ENCODE results near the gene ZNF592.

ZNF592 gene

DNA sequence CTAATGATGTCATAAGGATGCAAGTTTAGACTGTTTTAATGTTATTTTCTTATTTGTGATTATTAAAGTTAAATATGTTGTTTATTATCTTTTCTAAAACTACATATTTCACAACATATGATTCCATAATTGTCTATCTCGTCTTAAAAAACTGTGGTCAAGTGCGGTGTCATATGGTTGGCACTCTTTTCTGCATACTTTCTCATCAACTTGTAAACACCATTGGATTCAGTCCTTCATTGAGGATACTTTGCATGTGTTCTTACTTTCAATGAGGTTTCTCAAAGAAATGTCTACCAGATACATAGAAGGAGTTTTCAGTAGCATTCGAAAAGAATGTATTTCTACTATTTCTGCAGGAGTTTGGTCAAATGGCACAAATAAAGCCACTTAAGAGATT is 46.8 kb downstream of the ZNF592 start (continued):
- TF ChIP-seq ZFP69B (tag by site-specific recombination; IDR thresholded peaks at IDR 0.05) (no peak), ZNF423 (tag by site-specific recombination; IDR thresholded peaks at IDR 0.05) (no peak)
- TF ChIP-seq, protein P1, sequence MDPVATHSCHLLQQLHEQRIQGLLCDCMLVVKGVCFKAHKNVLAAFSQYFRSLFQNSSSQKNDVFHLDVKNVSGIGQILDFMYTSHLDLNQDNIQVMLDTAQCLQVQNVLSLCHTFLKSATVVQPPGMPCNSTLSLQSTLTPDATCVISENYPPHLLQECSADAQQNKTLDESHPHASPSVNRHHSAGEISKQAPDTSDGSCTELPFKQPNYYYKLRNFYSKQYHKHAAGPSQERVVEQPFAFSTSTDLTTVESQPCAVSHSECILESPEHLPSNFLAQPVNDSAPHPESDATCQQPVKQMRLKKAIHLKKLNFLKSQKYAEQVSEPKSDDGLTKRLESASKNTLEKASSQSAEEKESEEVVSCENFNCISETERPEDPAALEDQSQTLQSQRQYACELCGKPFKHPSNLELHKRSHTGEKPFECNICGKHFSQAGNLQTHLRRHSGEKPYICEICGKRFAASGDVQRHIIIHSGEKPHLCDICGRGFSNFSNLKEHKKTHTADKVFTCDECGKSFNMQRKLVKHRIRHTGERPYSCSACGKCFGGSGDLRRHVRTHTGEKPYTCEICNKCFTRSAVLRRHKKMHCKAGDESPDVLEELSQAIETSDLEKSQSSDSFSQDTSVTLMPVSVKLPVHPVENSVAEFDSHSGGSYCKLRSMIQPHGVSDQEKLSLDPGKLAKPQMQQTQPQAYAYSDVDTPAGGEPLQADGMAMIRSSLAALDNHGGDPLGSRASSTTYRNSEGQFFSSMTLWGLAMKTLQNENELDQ (tag by site-specific recombination; IDR thresholded peaks at IDR 0.05; ENCODE audit: low read depth) = no peak

DNA sequence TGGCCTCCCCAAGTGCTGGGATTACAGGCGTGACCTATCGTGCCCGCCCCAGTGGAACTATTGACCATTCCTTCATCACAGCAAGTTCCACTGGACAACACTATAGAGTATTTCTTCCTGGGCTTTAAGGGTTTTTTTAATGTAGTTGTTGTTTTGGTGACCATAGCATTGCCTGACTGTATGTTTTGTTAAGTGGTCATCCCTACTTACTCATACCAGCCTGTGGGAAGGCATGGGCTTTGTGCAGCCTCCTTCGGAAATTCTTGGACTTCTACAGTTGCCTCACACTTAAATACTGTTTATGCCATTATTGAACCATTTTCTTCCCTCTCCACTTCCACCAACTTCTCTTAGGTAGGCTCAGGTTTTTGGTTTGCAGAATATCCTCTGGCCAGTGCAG is 48.8 kb downstream of the ZNF592 start:
- ChIA-PET POLR2A (no interaction called here), CTCF (no interaction called here)
- Histone ChIP-seq H3K4me1 (ENCODE audit: control insufficient read depth, insufficient read depth, low read length) (no peaks in the 10 kb centered on the region), H3K27ac (ENCODE audit: extremely low read depth, low read depth, low read length) (no peak overlapping the region), H3K9me3 (ENCODE audit: control insufficient read depth, insufficient read depth, low read depth, low read length) (no peaks in the 10 kb centered on the region), H3K4me3 (ENCODE audit: low read depth, low read length) (no peak overlapping the region), H3K36me3 (ENCODE audit: control insufficient read depth in 2 of 2, insufficient read depth in 1 of 2, low read length in 2 of 2) (peaks cover 44 to 81% of the 10 kb centered on the region in 2 experiments)
- no peak for TF ChIP-seq ZNF302 (tag by site-specific recombination; IDR thresholded peaks at IDR 0.05; ENCODE audit: low read depth)
- no peak for TF ChIP-seq YY2 (tag by site-specific recombination; IDR thresholded peaks at IDR 0.05)
- TF ChIP-seq ZNF544 (tag by site-specific recombination; IDR thresholded peaks at IDR 0.05) = no peak
- TF ChIP-seq ZNF423 (tag by site-specific recombination; IDR thresholded peaks at IDR 0.05) = no peak
- no peak for TF ChIP-seq ZIC2 (tag by site-specific recombination; IDR thresholded peaks at IDR 0.05)
- TF ChIP-seq ZBTB48 (tag by site-specific recombination; IDR thresholded peaks at IDR 0.05) = no peak
- no peak for TF ChIP-seq ZNF16 (tag by site-specific recombination; IDR thresholded peaks at IDR 0.05; ENCODE audit: low read depth)
- no peak for TF ChIP-seq ZNF169 (tag by site-specific recombination; IDR thresholded peaks at IDR 0.05)
- no peak for TF ChIP-seq ZNF223 (tag by site-specific recombination; IDR thresholded peaks at IDR 0.05)
- TF ChIP-seq SP3 (tag by site-specific recombination; IDR thresholded peaks at IDR 0.05) = no peak
- TF ChIP-seq ZNF670 (tag by site-specific recombination; IDR thresholded peaks at IDR 0.05; ENCODE audit: low read depth) = no peak
- TF ChIP-seq ZNF114 (tag by site-specific recombination; IDR thresholded peaks at IDR 0.05) = no peak
- no peak for TF ChIP-seq ZNF391 (tag by site-specific recombination; IDR thresholded peaks at IDR 0.05; ENCODE audit: borderline replicate concordance, low read depth)
- TF ChIP-seq ZNF560 (tag by site-specific recombination; IDR thresholded peaks at IDR 0.05; ENCODE audit: borderline replicate concordance) = no peak
- TF ChIP-seq, protein P2, sequence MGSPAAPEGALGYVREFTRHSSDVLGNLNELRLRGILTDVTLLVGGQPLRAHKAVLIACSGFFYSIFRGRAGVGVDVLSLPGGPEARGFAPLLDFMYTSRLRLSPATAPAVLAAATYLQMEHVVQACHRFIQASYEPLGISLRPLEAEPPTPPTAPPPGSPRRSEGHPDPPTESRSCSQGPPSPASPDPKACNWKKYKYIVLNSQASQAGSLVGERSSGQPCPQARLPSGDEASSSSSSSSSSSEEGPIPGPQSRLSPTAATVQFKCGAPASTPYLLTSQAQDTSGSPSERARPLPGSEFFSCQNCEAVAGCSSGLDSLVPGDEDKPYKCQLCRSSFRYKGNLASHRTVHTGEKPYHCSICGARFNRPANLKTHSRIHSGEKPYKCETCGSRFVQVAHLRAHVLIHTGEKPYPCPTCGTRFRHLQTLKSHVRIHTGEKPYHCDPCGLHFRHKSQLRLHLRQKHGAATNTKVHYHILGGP (tag by site-specific recombination; IDR thresholded peaks at IDR 0.05) = no peak
- TF ChIP-seq, protein P3, sequence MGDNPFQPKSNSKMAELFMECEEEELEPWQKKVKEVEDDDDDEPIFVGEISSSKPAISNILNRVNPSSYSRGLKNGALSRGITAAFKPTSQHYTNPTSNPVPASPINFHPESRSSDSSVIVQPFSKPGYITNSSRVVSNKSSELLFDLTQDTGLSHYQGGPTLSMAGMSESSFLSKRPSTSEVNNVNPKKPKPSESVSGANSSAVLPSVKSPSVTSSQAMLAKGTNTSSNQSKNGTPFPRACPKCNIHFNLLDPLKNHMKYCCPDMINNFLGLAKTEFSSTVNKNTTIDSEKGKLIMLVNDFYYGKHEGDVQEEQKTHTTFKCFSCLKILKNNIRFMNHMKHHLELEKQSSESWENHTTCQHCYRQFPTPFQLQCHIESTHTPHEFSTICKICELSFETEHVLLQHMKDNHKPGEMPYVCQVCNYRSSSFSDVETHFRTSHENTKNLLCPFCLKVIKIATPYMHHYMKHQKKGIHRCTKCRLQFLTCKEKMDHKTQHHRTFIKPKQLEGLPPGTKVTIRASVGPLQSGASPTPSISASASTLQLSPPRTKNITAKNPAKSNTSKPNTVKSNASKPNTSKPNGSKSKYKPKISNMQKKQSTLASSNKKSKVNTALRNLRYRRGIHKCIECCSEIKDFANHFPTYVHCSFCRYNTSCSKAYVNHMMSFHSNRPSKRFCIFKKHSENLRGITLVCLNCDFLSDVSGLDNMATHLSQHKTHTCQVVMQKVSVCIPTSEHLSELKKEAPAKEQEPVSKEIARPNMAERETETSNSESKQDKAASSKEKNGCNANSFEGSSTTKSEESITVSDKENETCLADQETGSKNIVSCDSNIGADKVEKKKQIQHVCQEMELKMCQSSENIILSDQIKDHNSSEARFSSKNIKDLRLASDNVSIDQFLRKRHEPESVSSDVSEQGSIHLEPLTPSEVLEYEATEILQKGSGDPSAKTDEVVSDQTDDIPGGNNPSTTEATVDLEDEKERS (tag by site-specific recombination; IDR thresholded peaks at IDR 0.05) = no peak
- TF ChIP-seq ZNF837 (tag by site-specific recombination; IDR thresholded peaks at IDR 0.05) = no peak
- no peak for TF ChIP-seq ZNF692 (tag by site-specific recombination; IDR thresholded peaks at IDR 0.05)
